ENCODE measurements around the gene STIM2. TPM values are rescaled to one million over a fixed set of nuclear protein-coding genes. Genes with fewer than 3 reads are reported as not detected.

Gene STIM2
- total and polyA plus RNA-seq, 10 of the 15 experiments (the other 5 are each of a cell fraction or from before 2014, with no cell fraction given), result 4.7 to 41.5 (median 16.9) TPM

- TF ChIP-seq ZNF687 (IDR thresholded peaks at IDR 0.05) (no peak), SREBF2 (IDR thresholded peaks at IDR 0.05; ENCODE audit: low read length) (no peak), POLR2A (IDR thresholded peaks at IDR 0.05; ENCODE audit: low read depth, low read length) (peak; percentile 69; the same call in 1 of the 2 replicates), TCF7 (IDR thresholded peaks at IDR 0.05; ENCODE audit: borderline replicate concordance) (no peak), ZSCAN29 (IDR thresholded peaks at IDR 0.05) (no peak), BMI1 (IDR thresholded peaks at IDR 0.05; ENCODE audit: borderline replicate concordance) (no peak), USF2 (IDR thresholded peaks at IDR 0.05; ENCODE audit: borderline replicate concordance, low read depth, low read length) (no peak), EED (IDR thresholded peaks at IDR 0.05; ENCODE audit: low read depth) (no peak; the same call in 1 of the 2 replicates), ATF7 (IDR thresholded peaks at IDR 0.05; ENCODE audit: low read depth) (peak; percentile 27; the same call in 1 of the 2 replicates), HSF1 (IDR thresholded peaks at IDR 0.05; ENCODE audit: low read depth, low read length) (no peak), ZBTB4 (CRISPR knock-in tag; IDR thresholded peaks at IDR 0.05) (no peak), FOXK2 (IDR thresholded peaks at IDR 0.05) (no peak), REST (IDR thresholded peaks at IDR 0.05; ENCODE audit: low read depth, low read length) (no peak), TARDBP (IDR thresholded peaks at IDR 0.05; ENCODE audit: borderline replicate concordance) (no peak), MAX (IDR thresholded peaks at IDR 0.05; ENCODE audit: low read depth, low read length) (no peak), GABPA (IDR thresholded peaks at IDR 0.05; ENCODE audit: low read depth) (no peak)
Observed at GRCh38 chr4:26861434-26862186, 969 bp downstream of the STIM2 start (continued).

All from GM12878 (cell line).